Measurements from ENCODE around the gene VAT1L. TPM values are rescaled to one million over a fixed set of nuclear protein-coding genes. Genes with fewer than 3 reads are reported as not detected.
A peak's percentile ranks its signal among the peaks of the same experiment; 100 is the strongest.

The VAT1L gene
- polyA plus RNA-seq (ENCODE audit: insufficient read length in 4 of 4), result 1 to 10 TPM; 4.9 to 6.1 (median 5.5) TPM

- peak; percentile 23 to 47 (median 32) for DNase-seq (ENCODE audit: low read depth in 4 of 4, low spot score in 3 of 4)
Measured at GRCh38 chr16:77788181-77789084, at the start of gene VAT1L. TSS of gene VAT1L (plus strand) at chr16:77788564. CDS start at chr16:77788683, 119 bp downstream.

DNA sequence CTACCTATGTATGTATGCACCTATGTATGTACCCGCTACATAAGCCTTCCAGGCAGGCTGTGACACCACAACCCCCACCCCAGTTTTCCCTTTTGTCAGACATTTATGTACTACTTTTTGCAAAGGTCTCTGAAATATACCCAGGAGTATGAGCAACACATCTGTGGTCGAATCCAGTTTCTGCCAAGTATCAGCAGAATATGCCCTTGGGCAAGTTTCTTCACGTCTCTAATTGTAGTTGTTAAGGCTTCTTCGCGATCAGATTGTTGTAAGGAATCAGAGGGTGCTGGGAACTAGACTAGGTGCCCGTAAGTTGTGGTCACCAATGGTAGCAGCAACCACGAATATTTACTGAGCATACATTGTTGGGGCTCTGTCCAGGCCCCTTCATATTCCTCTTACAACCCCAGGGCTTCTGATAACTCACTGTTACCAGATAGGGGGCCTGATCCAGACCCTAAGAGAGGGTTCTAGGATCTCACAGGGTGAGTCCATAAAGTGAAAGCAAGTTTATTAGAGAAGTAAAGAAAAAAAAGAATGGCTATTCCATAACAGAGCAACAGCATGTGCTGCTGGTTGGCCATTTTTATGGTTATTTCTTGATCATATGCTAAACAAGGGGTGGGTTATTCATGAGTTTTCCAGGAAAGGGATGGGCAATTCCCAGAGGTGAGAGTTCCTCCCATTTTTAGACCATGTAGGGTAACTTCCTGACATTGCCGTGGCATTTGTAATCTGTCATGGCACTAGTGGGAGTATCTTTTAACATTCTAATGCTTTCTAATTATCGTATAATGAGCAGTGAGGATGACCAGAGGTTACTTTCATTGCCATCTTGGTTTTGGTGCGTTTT, 49.4 kb upstream of the VAT1L start:
- DNase-seq (ENCODE audit: low read depth in 4 of 4, low spot score in 3 of 4), result no peak

- no peak for DNase-seq (ENCODE audit: low read depth in 4 of 4, low spot score in 3 of 4)
Measured at GRCh38 chr16:77739559-77739892, 48.8 kb upstream of the VAT1L start.

- DNase-seq (ENCODE audit: low read depth in 4 of 4, low spot score in 3 of 4), result no peak
Measured at GRCh38 chr16:77744141-77744540, 44.2 kb upstream of the VAT1L start.

- DNase-seq (ENCODE audit: low read depth in 4 of 4, low spot score in 3 of 4), result no peak
Measured at GRCh38 chr16:77745972-77746371, 42.4 kb upstream of the VAT1L start.

GRCh38 chr16:77748421-77749005, 39.9 kb upstream of the VAT1L start:
- no peak for DNase-seq (ENCODE audit: low read depth in 4 of 4, low spot score in 3 of 4)

- no peak for DNase-seq (ENCODE audit: low read depth in 4 of 4, low spot score in 3 of 4)
Measured at GRCh38 chr16:77749415-77749814, 38.9 kb upstream of the VAT1L start.

GRCh38 chr16:77758046-77758445, 30.3 kb upstream of the VAT1L start:
- DNase-seq (ENCODE audit: low read depth in 4 of 4, low spot score in 3 of 4), result no peak

DNA sequence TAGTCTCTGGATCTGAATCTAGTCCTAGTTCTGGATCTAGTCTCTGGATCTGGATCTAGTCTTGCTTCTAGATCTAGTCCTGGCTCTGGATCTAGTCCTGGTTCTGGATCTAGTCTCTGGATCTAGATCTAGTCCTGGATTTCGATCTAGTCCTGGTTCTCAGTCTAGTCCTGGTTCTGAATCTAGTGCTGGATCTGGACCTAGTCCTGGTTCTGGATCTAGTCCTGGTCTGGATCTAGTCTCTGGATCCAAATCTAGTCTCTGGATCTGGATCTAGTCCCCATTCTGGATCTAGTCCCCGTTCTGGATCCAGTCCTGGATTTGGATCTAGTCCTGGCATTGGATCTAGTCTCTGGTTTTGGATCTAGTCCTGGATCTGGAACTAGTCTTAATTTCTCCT, 29.9 kb upstream of the VAT1L start:
- no peak for DNase-seq (ENCODE audit: low read depth in 4 of 4, low spot score in 3 of 4)

DNA sequence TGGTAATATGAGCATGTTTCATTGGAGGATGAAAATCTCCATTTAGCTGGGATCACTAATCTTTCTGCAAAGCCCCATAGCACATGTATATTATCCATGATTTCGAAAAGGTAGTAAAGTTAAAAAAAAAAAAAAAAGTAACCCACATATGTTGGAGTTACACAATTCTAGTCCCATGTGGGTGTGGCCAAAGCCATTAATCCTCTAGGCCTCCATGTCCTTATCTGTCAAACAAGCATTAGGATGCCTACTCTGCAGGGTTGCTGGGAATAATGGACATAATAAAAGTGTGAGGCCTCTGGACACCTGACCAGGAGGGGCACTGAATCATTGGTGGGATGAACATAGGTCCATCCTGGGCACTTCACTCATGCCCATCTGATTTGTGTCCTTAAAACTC, 29.2 kb upstream of the VAT1L start:
- DNase-seq (ENCODE audit: low read depth in 4 of 4, low spot score in 3 of 4), result no peak

GRCh38 chr16:77759821-77760220, 28.5 kb upstream of the VAT1L start:
- DNase-seq (ENCODE audit: low read depth in 4 of 4, low spot score in 3 of 4), result no peak

DNA sequence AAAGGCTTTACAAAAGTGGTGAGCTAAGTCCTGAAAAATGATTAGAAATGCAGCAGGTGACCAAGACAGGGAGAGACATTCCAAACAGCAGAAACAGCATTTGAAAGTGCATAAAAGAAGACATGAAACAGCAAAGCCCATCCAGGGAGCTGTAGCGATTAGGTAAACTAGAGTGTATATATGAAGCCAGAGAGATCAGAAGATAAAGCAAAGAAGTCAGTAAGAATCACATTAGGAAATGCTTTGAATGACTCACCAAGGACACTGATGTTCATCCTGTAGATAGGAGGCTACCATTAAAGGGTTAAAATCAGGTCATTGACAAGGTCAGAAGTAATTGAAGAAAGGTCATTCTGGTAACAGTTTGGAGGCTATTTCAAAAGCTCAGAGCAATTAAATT, 27.6 kb upstream of the VAT1L start:
- no peak for DNase-seq (ENCODE audit: low read depth in 4 of 4, low spot score in 3 of 4)

GRCh38 chr16:77761204-77761603, 27.2 kb upstream of the VAT1L start:
- DNase-seq (ENCODE audit: low read depth in 4 of 4, low spot score in 3 of 4), result no peak

GRCh38 chr16:77762262-77762661, 26.1 kb upstream of the VAT1L start:
- DNase-seq (ENCODE audit: low read depth in 4 of 4, low spot score in 3 of 4), result no peak

GRCh38 chr16:77763994-77764393, 24.4 kb upstream of the VAT1L start:
- no peak for DNase-seq (ENCODE audit: low read depth in 4 of 4, low spot score in 3 of 4)

GRCh38 chr16:77767211-77767610, 21.2 kb upstream of the VAT1L start:
- DNase-seq (ENCODE audit: low read depth in 4 of 4, low spot score in 3 of 4), result no peak

- DNase-seq (ENCODE audit: low read depth in 4 of 4, low spot score in 3 of 4), result no peak
Measured at GRCh38 chr16:77767826-77768225, 20.5 kb upstream of the VAT1L start.

GRCh38 chr16:77775911-77776909, 12.2 kb upstream of the VAT1L start:
- DNase-seq (ENCODE audit: low read depth in 4 of 4, low spot score in 3 of 4), result no peak

- no peak for DNase-seq (ENCODE audit: low read depth in 4 of 4, low spot score in 3 of 4)
Measured at GRCh38 chr16:77777745-77778144, 10.6 kb upstream of the VAT1L start.

- DNase-seq (ENCODE audit: low read depth in 4 of 4, low spot score in 3 of 4), result no peak
Measured at GRCh38 chr16:77780378-77780837, 8.0 kb upstream of the VAT1L start.

All from right renal pelvis (tissue), 4 donors.